GM12865 (cell line): Measurements from ENCODE around the gene FGF19.

Experiments used
- DNase-seq: peaks from one replicate; pipeline ENCODE4 v3.0.0; 2010; ENCODE audit warnings: low read depth
- H3K4me3 ChIP-seq: 2 replicates; pipeline ENCODE4 v1.5.1; 2011; ENCODE audit warnings: mild to moderate bottlenecking, low read depth, low read length, control low read depth
- CTCF ChIP-seq: IDR thresholded peaks from 2 replicates; pipeline ENCODE4 v1.5.1; 2011; ENCODE audit warnings: low read length, control low read depth, low read depth, inconsistent platforms; ENCODE audit not compliant: insufficient read depth; ENCODE audit errors: missing control alignments

FGF19 gene

GRCh38 chr11:69702769-69703452 lies 911 bp downstream of the FGF19 start:
- no peak for DNase-seq
- no peak overlapping the region for H3K4me3 ChIP-seq
- no peak for TF ChIP-seq CTCF

- TF ChIP-seq CTCF, result no peak
- no peak for DNase-seq
- H3K4me3 ChIP-seq, result no peak overlapping the region
These were observed 1.6 kb downstream of the FGF19 start for GRCh38 chr11:69702239-69702691.

GRCh38 chr11:69700278-69701140 lies 3.3 kb downstream of the FGF19 start:
- no peak for TF ChIP-seq CTCF
- DNase-seq, result no peak
- H3K4me3 ChIP-seq, result no peak overlapping the region

- TF ChIP-seq CTCF, result no peak
- no peak for DNase-seq
- no peak overlapping the region for H3K4me3 ChIP-seq
These were observed 4.6 kb downstream of the FGF19 start for GRCh38 chr11:69699213-69699612.

GRCh38 chr11:69698362-69698761 lies 5.5 kb downstream of the FGF19 start:
- no peak for TF ChIP-seq CTCF
- no peak overlapping the region for H3K4me3 ChIP-seq
- no peak for DNase-seq

GRCh38 chr11:69697861-69698260 lies 6.0 kb downstream of the FGF19 start:
- H3K4me3 ChIP-seq, result no peak overlapping the region
- DNase-seq, result no peak
- no peak for TF ChIP-seq CTCF
